ENCODE measurements around the gene ZCCHC8.

DNA sequence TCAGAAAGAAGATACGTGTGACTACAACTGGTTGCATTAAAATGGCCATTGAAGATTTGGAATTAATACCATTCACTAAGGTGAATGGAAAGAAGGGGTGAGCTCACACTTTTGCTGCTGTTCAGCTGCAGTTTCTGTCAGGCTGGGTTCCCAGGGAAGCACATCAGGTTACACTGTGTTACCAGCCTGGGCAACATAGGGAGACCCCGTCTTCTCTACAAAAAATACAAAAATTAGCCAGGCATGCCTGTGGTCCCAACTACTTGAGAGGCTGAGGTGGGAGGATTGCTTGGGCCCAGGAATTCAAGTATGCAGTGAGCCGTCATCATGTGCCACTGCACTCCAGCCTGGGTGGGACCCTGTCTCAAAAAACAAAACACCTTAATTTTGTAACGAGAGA is 12.9 kb upstream of the ZCCHC8 start:
- TF ChIP-seq, protein P1, sequence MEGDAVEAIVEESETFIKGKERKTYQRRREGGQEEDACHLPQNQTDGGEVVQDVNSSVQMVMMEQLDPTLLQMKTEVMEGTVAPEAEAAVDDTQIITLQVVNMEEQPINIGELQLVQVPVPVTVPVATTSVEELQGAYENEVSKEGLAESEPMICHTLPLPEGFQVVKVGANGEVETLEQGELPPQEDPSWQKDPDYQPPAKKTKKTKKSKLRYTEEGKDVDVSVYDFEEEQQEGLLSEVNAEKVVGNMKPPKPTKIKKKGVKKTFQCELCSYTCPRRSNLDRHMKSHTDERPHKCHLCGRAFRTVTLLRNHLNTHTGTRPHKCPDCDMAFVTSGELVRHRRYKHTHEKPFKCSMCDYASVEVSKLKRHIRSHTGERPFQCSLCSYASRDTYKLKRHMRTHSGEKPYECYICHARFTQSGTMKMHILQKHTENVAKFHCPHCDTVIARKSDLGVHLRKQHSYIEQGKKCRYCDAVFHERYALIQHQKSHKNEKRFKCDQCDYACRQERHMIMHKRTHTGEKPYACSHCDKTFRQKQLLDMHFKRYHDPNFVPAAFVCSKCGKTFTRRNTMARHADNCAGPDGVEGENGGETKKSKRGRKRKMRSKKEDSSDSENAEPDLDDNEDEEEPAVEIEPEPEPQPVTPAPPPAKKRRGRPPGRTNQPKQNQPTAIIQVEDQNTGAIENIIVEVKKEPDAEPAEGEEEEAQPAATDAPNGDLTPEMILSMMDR (IDR thresholded peaks at IDR 0.05; ENCODE audit: low read depth, low read length) = no peak
- no peak for TF ChIP-seq EZH2phosphoT487 (IDR thresholded peaks at IDR 0.05; ENCODE audit: low read depth)

Measured in OCI-LY3 (cell line).